Fibroblast of lung (primary cell): ENCODE data around the gene LYL1. TPM values are rescaled to one million over a fixed set of nuclear protein-coding genes. Genes with fewer than 3 reads are reported as not detected.

ENCODE experiments used
- DNase-seq, 2 donors: peaks; one replicate each; pipeline versions ENCODE4 v3.0.0 to v3.0.0-alpha.2; 2010; ENCODE audit warnings: low read depth in 2 of 2
- H2AFZ ChIP-seq: 2 replicates; pipeline ENCODE4 v1.5.1; 2012; ENCODE audit warnings: low read length, control low read depth, inconsistent platforms
- H3K27ac ChIP-seq: 2 replicates; pipeline ENCODE4 v1.5.1; 2011; ENCODE audit warnings: low read length, control low read depth; ENCODE audit not compliant: insufficient read depth
- H3K27me3 ChIP-seq: 2 replicates; pipeline ENCODE4 v1.5.1; 2011; ENCODE audit warnings: mild to moderate bottlenecking, low read length; ENCODE audit not compliant: control insufficient read depth, insufficient read depth
- H3K36me3 ChIP-seq: 2 replicates; pipeline ENCODE4 v1.5.1; 2011; ENCODE audit warnings: low read length; ENCODE audit not compliant: control insufficient read depth, insufficient read depth
- H3K4me1 ChIP-seq: 2 replicates; pipeline ENCODE4 v1.5.1; 2011; ENCODE audit warnings: low read length; ENCODE audit not compliant: control insufficient read depth, insufficient read depth; ENCODE audit errors: extremely low read depth
- H3K4me2 ChIP-seq: 2 replicates; pipeline ENCODE4 v1.5.1; 2011; ENCODE audit warnings: low read length, control low read depth; ENCODE audit not compliant: insufficient read depth; ENCODE audit errors: extremely low read depth
- H3K4me3 ChIP-seq, 4 experiments: fragments of 200-600 bp in 1 of 4; sonication (generic) in 1 of 4; replicated peaks in 1 of 4; 2 replicates each; pipeline ENCODE4 v1.5.1; 2011 to 2016; ENCODE audit warnings: low read length in 4 of 4, low read depth in 3 of 4, mild to moderate bottlenecking in 3 of 4, control low read depth in 2 of 4, inconsistent platforms in 1 of 4, mixed read lengths in 1 of 4; ENCODE audit not compliant: insufficient read depth in 1 of 4; ENCODE audit errors: control extremely low read depth in 1 of 4
- H3K79me2 ChIP-seq: 2 replicates; pipeline ENCODE4 v1.5.1; 2012; ENCODE audit warnings: mild to moderate bottlenecking, low read length, inconsistent platforms; ENCODE audit not compliant: control insufficient read depth, insufficient read depth
- H3K9ac ChIP-seq: 2 replicates; pipeline ENCODE4 v1.5.1; 2011; ENCODE audit warnings: mild to moderate bottlenecking, low read length, control low read depth; ENCODE audit not compliant: insufficient read depth
- H3K9me3 ChIP-seq: 2 replicates; pipeline ENCODE4 v1.5.1; 2012; ENCODE audit warnings: low read depth, low read length; ENCODE audit not compliant: control insufficient read depth, insufficient read depth
- H4K20me1 ChIP-seq: 2 replicates; pipeline ENCODE4 v1.5.1; 2011; ENCODE audit warnings: low read length; ENCODE audit not compliant: control insufficient read depth, insufficient read depth; ENCODE audit errors: extremely low read depth
- CTCF ChIP-seq, 2 donors: IDR thresholded peaks in 1 of 2; conservative IDR thresholded peaks in 1 of 2; 1 replicate in 1 of 2; 2 replicates in 1 of 2; pipeline ENCODE4 v1.5.1; 2011 to 2012; ENCODE audit warnings: low read length in 2 of 2, control low read depth in 1 of 2, inconsistent platforms in 1 of 2, low read depth in 1 of 2, mild to moderate bottlenecking in 1 of 2
- EZH2 ChIP-seq: IDR thresholded peaks from 2 replicates; pipeline ENCODE4 v1.5.1; 2012; ENCODE audit warnings: low read length, control low read depth, mild to moderate bottlenecking; ENCODE audit errors: missing control alignments
- polyA plus RNA-seq, 2 donors: library from polyadenylated mRNA; depleted of rRNA in 1 of 2; stranded (reverse) in 1 of 2; unstranded in 1 of 2; fragments of >200 nt; gene quantifications; 2 replicates each; pipeline ENCODE4 v1.2.1, GENCODE V29; 2011 to 2012; ENCODE audit warnings: missing spikeins in 1 of 2
- total RNA-seq: library from RNA; depleted of rRNA; stranded (reverse); fragments of >200 nt; gene quantifications from 2 replicates; pipeline ENCODE4 v1.2.1, GENCODE V29; 2014

The LYL1 gene
- total and polyA plus RNA-seq, 2 donors (not counting 1 experiment from before 2014, with no cell fraction given): 0.30 to 1.2 TPM

GRCh38 chr19:13146763-13147563 is 44.3 kb upstream of the LYL1 start:
- Histone ChIP-seq H3K36me3 (peaks cover 4% of the 10 kb centered on the region), H3K27me3 (no peaks in the 10 kb centered on the region), H3K4me1 (peaks cover 13% of the 10 kb centered on the region), H3K4me2 (no peak overlapping the region), H2AFZ (no peak overlapping the region), H3K9ac (no peak overlapping the region), H4K20me1 (no peaks in the 10 kb centered on the region), H3K9me3 (no peaks in the 10 kb centered on the region), H3K27ac (peak overlapping the region; percentile 0), H3K4me3 (no peak overlapping the region), H3K79me2 (peaks cover 18% of the 10 kb centered on the region)
- DNase-seq: peak in 1 of 2 donors; percentile 66
- TF ChIP-seq CTCF (conservative IDR thresholded peaks at IDR 0.05 in 1 of 2, IDR thresholded peaks at IDR 0.05 in 1 of 2; ENCODE audit: low read depth in 1 of 2, low read length in 2 of 2) (no peak), EZH2 (no peak)

- Histone ChIP-seq H2AFZ (no peak overlapping the region), H4K20me1 (no peaks in the 10 kb centered on the region), H3K27me3 (no peaks in the 10 kb centered on the region), H3K4me3 (no peak overlapping the region), H3K36me3 (peaks cover 34% of the 10 kb centered on the region), H3K9me3 (no peaks in the 10 kb centered on the region), H3K79me2 (peaks cover 8% of the 10 kb centered on the region), H3K4me2 (no peak overlapping the region), H3K9ac (no peak overlapping the region), H3K4me1 (peaks cover 6% of the 10 kb centered on the region), H3K27ac (no peak overlapping the region)
- no peak for TF ChIP-seq CTCF (conservative IDR thresholded peaks at IDR 0.05 in 1 of 2, IDR thresholded peaks at IDR 0.05 in 1 of 2; ENCODE audit: low read depth in 1 of 2, low read length in 2 of 2)
- no peak for TF ChIP-seq EZH2
- DNase-seq: no peak
Measured at GRCh38 chr19:13139633-13140311, 37.1 kb upstream of the LYL1 start.

- no peak overlapping the region for H3K9ac ChIP-seq
- no peak overlapping the region for H3K27ac ChIP-seq
- no peak overlapping the region for H2AFZ ChIP-seq
- no peaks in the 10 kb centered on the region for H3K9me3 ChIP-seq
- H3K4me2 ChIP-seq: no peak overlapping the region
- no peaks in the 10 kb centered on the region for H4K20me1 ChIP-seq
- H3K4me3 ChIP-seq: no peak overlapping the region
- DNase-seq: no peak
- no peak for TF ChIP-seq CTCF (conservative IDR thresholded peaks at IDR 0.05 in 1 of 2, IDR thresholded peaks at IDR 0.05 in 1 of 2; ENCODE audit: low read depth in 1 of 2, low read length in 2 of 2)
- no peak for TF ChIP-seq EZH2
- H3K27me3 ChIP-seq: no peaks in the 10 kb centered on the region
- peaks cover 16% of the 10 kb centered on the region for H3K79me2 ChIP-seq
- peaks cover 32% of the 10 kb centered on the region for H3K36me3 ChIP-seq
- H3K4me1 ChIP-seq: peaks cover 5% of the 10 kb centered on the region
Measured at GRCh38 chr19:13138916-13139198, 36.2 kb upstream of the LYL1 start.
